ENCODE measurements around the gene CDV3. TPM values are rescaled to one million over a fixed set of nuclear protein-coding genes. Genes with fewer than 3 reads are reported as not detected.
A peak's percentile ranks its signal among the peaks of the same experiment; 100 is the strongest.
"Not testable (repeated sequence)": the region's sequence is repeated elsewhere in the genome, so short reads cannot be mapped to it uniquely, and the experiment has no call there.

Gene CDV3
- 154 TPM for polyA plus RNA-seq (2013, experiment 1 of 2; ENCODE audit: insufficient read length)
- polyA plus RNA-seq (2013, experiment 2 of 2; ENCODE audit: insufficient read length), result 149 TPM

GRCh38 chr3:133573629-133574194 lies at the start of gene CDV3:
TSS of gene CDV3 (plus strand) at chr3:133573686. CDS start at chr3:133574045, 359 bp downstream.
- DNase-seq, result no peak

- DNase-seq, result not testable (repeated sequence)
Measured at GRCh38 chr3:133523758-133524157, 49.7 kb upstream of the CDV3 start.

- no peak for DNase-seq
Measured at GRCh38 chr3:133525435-133525834, 48.1 kb upstream of the CDV3 start.

- peak; percentile 13 for DNase-seq
Measured at GRCh38 chr3:133527081-133527715, 46.3 kb upstream of the CDV3 start.

GRCh38 chr3:133529809-133530208 lies 43.7 kb upstream of the CDV3 start:
- DNase-seq, result no peak

GRCh38 chr3:133531981-133532380 lies 41.5 kb upstream of the CDV3 start:
- DNase-seq, result peak; percentile 84

GRCh38 chr3:133532951-133533350 lies 40.5 kb upstream of the CDV3 start:
- peak; percentile 85 for DNase-seq

- peak; percentile 90 for DNase-seq
Measured at GRCh38 chr3:133535971-133536881, 37.3 kb upstream of the CDV3 start.

GRCh38 chr3:133537131-133537530 lies 36.4 kb upstream of the CDV3 start:
- DNase-seq, result not testable (repeated sequence)

GRCh38 chr3:133538154-133538553 lies 35.3 kb upstream of the CDV3 start:
- no peak for DNase-seq

GRCh38 chr3:133540896-133541674 lies 32.4 kb upstream of the CDV3 start:
- DNase-seq, result peak; percentile 57

- no peak for DNase-seq
Measured at GRCh38 chr3:133542871-133543270, 30.6 kb upstream of the CDV3 start.

- DNase-seq, result not testable (repeated sequence)
Measured at GRCh38 chr3:133544983-133545382, 28.5 kb upstream of the CDV3 start.

GRCh38 chr3:133547432-133548041 lies 25.9 kb upstream of the CDV3 start:
- DNase-seq, result peak; percentile 84

GRCh38 chr3:133548090-133548489 lies 25.4 kb upstream of the CDV3 start:
- peak; percentile 61 for DNase-seq

GRCh38 chr3:133549565-133549964 lies 23.9 kb upstream of the CDV3 start:
- no peak for DNase-seq

GRCh38 chr3:133551589-133551988 lies 21.9 kb upstream of the CDV3 start:
- not testable (repeated sequence) for DNase-seq

GRCh38 chr3:133561679-133562078 lies 11.8 kb upstream of the CDV3 start:
- DNase-seq, result no peak

- no peak for DNase-seq
Measured at GRCh38 chr3:133562376-133562775, 11.1 kb upstream of the CDV3 start.

- peak; percentile 83 for DNase-seq
Measured at GRCh38 chr3:133563186-133563591, 10.3 kb upstream of the CDV3 start.

- peak; percentile 12 for DNase-seq
Measured at GRCh38 chr3:133563816-133564215, 9.7 kb upstream of the CDV3 start.
